Kidney tubule cell (primary cell): Measurements from ENCODE around the gene RALGAPB.
A peak's percentile ranks its signal among the peaks of the same experiment; 100 is the strongest.
"Not testable (repeated sequence)": the region's sequence is repeated elsewhere in the genome, so short reads cannot be mapped to it uniquely, and the experiment has no call there.

Experiments used
- DNase-seq: peaks from one replicate; pipeline ENCODE4 v3.0.0-alpha.2; 2018; ENCODE audit warnings: low spot score

RALGAPB gene

GRCh38 chr20:38447251-38447661 is 25.4 kb upstream of the RALGAPB start:
- no peak for DNase-seq

- no peak for DNase-seq
These were observed 24.5 kb upstream of the RALGAPB start for GRCh38 chr20:38447931-38448675.

- no peak for DNase-seq
These were observed 23.6 kb upstream of the RALGAPB start for GRCh38 chr20:38449046-38449445.

GRCh38 chr20:38450412-38450975 is 22.1 kb upstream of the RALGAPB start:
- peak; percentile 72 for DNase-seq

DNA sequence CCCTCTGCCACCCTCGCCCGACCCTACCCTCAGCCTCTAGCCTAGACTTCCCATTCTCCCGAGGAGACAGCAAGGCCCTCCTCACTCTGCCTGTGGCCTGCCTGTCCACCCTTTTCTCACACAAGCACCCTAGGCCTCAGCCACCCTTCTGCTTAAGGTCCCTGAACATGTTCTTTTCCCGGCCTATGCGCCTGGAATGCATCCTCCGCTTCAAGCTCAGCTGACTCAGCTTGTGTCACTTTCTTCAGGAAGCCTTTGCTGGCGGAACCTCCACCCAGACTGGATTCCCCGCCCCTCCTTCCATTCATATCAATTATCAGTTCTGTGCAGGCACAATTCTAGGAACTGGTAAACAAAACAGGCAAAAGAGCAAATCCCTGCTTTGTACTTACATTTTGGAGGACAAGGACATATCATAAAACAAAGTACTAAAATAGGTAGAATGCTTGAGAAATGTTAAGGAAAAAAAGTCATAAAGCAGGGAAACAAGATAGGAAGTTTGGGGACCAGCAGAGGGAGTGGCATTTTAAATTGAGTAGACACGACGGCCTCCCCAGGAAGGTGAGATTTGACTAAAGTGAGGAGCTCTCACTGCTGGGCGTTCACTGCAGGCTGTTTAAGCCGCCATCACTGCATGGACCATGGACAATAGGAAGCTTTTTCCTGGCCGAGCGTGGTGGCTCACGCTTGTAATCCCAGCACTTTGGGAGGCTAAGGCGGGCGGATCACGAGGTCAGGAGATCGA is 19.6 kb upstream of the RALGAPB start:
- peak; percentile 68 for DNase-seq

GRCh38 chr20:38453941-38454340 is 18.7 kb upstream of the RALGAPB start:
- DNase-seq: peak; percentile 93

- no peak for DNase-seq
These were observed 17.8 kb upstream of the RALGAPB start for GRCh38 chr20:38454556-38455473.

GRCh38 chr20:38458314-38458713 is 14.3 kb upstream of the RALGAPB start:
- no peak for DNase-seq

DNA sequence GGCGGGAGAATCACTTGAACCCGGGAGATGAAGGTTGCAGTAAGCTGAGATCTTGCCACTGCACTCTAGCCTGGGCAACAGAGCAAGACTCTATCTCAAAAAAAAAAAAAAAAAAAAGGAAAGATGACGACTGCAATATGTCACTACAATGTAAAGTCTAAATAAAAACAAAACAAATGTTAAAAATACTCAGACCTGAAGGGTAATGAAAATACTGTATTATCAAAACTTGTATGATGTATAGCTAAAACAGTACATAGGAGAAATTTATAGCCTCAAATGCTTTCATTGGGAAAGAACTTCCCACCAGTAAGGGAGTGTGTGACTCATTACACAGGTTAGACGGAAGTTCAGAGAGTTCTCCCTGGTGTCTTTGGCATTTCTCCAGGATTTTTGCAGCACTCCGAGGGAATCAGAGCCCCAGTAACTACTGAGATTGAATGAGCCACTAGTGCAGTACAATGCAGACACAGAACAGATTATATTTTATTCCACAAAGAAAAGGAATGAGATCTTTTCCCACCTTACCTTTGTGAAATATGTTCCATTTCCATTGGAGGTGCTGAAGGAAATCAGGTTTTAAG is 12.5 kb upstream of the RALGAPB start:
- peak; percentile 91 for DNase-seq

GRCh38 chr20:38460631-38461030 is 12.0 kb upstream of the RALGAPB start:
- DNase-seq: not testable (repeated sequence)

- not testable (repeated sequence) for DNase-seq
These were observed 11.5 kb upstream of the RALGAPB start for GRCh38 chr20:38461167-38461566.

DNA sequence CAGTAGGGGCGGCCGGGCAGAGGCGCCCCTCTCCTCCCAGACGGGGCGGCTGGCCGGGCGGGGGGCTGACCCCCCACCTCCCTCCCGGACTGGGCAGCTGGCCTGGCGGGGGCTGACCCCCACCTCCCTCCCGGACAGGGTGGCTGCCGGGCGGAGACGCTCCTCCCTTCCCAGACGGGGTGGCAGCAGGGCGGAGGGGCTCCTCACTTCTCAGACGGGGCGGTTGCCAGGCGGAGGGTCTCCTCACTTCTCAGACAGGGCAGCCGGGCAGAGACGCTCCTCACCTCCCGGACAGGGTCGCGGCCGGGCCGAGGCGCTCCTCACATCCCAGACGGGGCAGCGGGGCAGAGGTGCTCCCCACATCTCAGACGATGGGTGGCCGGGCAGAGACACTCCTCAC is 11.1 kb upstream of the RALGAPB start:
- DNase-seq: not testable (repeated sequence)

DNA sequence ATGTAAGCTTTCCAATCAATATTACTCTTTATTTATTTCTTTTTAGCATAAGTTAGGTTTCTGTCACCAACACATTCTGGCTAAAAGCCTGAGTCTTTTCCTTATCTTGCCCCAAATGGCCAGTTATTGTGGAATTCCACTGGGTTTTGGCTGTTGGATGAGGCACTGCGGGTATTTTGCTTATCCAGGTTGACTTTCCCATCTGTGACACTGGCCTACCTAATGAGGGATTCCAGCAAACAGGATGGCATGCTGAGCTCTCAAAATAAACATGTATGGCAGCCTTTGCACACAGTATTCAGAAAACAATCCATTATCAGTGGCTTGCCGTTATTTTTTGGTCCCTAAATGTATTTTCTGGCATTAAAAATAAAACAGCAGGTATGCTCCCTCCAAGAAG is 6.5 kb upstream of the RALGAPB start:
- DNase-seq: no peak

DNA sequence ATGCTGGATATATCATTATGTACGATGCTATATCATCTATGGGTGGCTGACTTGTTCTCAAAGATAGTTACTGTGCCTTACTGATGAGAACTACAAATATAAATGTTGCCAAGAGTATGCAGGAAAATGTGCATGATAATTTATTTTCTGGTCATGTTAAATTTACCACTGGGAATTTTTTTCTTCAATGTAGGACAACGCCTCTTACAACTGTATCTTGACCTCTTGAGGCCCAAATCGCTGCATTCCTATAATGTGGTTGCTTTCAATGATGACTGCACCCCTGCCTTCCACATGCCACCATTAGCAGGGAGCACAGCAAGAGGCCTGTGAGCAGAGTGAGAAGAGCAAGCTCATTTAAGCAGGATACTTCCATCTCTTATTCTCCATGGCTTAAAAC is 5.7 kb upstream of the RALGAPB start:
- no peak for DNase-seq

- DNase-seq: no peak
These were observed 1.4 kb upstream of the RALGAPB start for GRCh38 chr20:38471245-38471644.

- no peak for DNase-seq
These were observed 593 bp upstream of the RALGAPB start for GRCh38 chr20:38471987-38472512.

- no peak for DNase-seq
These were observed 738 bp downstream of the RALGAPB start for GRCh38 chr20:38473367-38473795.

DNA sequence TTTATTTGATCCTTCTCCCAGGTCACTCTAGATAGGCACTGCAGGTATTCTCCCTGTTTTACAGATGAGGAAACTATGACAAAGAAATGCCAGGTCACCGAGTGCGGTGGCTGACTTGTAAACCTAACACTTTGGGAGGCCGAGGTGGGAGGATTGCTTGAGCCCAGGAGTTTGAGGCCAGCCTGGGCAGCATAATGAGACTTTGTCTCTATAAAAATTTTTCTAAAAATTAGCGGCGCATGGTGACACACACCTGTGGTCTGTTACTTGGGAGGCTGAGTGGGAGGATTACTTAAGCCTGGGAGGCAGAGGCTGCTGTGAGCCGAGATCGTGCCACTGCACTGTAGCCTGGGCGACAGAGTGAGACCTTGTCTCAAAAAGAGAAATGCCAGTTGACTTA is 5.1 kb downstream of the RALGAPB start:
- no peak for DNase-seq

DNA sequence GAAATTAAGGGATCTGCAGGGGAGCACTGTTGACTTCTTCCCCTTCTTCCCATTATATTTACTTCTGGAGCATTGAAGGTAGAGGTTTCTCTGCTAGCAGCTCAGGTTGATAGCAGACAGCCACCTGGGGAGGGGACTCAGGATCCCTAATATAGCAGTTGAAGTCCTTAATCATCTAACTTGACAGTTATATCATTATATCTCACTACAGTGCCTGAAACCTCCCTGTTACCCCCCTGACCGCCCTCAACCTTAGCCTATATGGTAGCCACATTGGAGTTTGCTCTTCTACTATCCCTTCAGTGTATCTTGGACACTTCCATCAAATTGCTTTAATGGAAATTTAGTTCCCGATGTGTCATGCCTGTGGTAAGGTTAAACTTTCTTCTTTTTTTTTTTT is 7.0 kb downstream of the RALGAPB start:
- DNase-seq: no peak

- no peak for DNase-seq
These were observed 12.4 kb downstream of the RALGAPB start for GRCh38 chr20:38485041-38485440.

DNA sequence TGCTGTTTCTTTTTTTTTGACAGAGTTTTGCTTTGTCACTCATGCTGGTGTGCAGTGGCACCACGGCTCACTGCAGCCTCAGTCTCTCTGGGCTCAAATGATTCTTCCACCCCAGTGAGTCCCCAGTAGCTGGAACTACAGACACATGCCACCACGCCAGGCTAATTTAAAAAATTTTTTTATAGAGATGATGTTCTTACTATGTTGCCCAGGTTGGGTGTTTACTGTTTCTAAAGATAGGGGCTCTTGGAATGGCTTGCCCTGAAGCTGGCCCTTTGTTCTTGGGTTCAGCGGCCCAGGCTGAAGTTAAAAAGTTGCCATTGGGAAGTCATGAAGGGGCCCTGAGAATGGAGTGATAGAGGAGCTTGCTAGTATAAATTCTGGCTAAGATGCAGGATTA is 16.5 kb downstream of the RALGAPB start:
- DNase-seq: no peak
